ENCODE data around the gene PIK3R1. TPM values are rescaled to one million over a fixed set of nuclear protein-coding genes. Genes with fewer than 3 reads are reported as not detected.

Gene PIK3R1
- total RNA-seq, result 10 to 100 TPM; 46.5 to 74.2 TPM

GRCh38 chr5:68215208-68215897 lies at the start of gene PIK3R1:
TSS of gene PIK3R1 (plus strand) at chr5:68215756. CDS start at chr5:68226676, 10,920 bp downstream.
- H3K36me3 Mint-ChIP-seq (ENCODE audit: insufficient read depth in 2 of 2), result peaks cover 17 to 21% of the 10 kb centered on the region in 2 donors
- H3K4me1 Mint-ChIP-seq (ENCODE audit: low read depth), result peaks cover 44% of the 10 kb centered on the region
- H3K4me3 Mint-ChIP-seq, result peak within 1 kb of the TSS; percentile 84 to 92
- ATAC-seq (replicated peaks in 1 of 2) (peak; percentile 85 to 87), DNase-seq (peak; percentile 96 to 97)
- no peaks in the 10 kb centered on the region for H3K27me3 Mint-ChIP-seq (ENCODE audit: low read depth)
- H3K27ac Mint-ChIP-seq, result peak within 1 kb of the TSS; percentile 90
- H3K9me3 Mint-ChIP-seq, result peaks cover 8 to 9% of the 10 kb centered on the region in 2 donors

DNA sequence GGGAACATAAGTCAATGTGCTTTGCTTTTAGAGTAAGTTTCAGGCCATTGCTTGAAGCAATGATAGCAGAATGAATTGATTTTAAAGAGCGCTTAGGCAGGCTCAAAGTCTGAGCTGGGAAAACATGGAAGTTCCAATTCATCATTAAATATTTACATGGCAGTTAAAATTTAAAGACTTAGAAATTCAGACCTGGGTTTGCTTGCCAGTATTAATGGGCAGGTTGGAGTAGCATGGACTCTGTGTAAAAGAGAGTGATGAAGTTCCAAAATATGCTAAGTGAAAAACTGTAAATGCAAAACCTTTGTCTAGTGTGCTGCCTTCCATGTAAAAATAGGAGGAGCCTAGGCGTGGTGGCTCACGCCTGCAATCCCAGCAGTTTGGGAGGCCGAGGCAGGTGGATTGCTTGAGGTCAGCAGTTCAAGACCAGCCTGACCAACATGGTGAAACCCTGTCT lies 48.3 kb upstream of the PIK3R1 start:
- Mint-ChIP-seq H3K27ac (no peak overlapping the region), H3K36me3 (ENCODE audit: insufficient read depth in 2 of 2) (no peaks in the 10 kb centered on the region), H3K9me3 (no peaks in the 10 kb centered on the region), H3K27me3 (ENCODE audit: low read depth) (peaks cover 13% of the 10 kb centered on the region), H3K4me3 (no peak overlapping the region), H3K4me1 (ENCODE audit: low read depth) (no peaks in the 10 kb centered on the region)
- DNase-seq, result no peak
- ATAC-seq (replicated peaks in 1 of 2), result no peak

DNA sequence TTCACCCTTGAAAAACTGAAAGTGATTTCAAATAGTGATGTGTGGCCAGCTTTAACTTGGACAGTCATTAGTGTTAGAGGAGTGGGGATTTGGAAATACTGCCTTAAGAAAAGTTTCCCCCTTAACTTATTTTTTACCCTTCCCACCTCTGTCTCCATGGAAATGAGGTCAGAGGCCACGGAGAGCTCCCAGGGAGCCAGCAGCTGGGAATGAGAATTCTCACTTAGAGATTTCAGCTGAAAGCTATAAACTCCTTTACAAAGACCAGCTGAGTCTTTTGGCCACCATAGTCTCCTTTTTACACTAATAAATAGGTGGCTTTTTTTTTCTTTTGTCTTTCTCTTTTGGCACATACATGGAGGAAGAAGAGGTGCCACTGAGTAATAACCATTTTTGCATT lies 45.7 kb upstream of the PIK3R1 start:
- no peaks in the 10 kb centered on the region for H3K36me3 Mint-ChIP-seq (ENCODE audit: insufficient read depth in 2 of 2)
- ATAC-seq (replicated peaks in 1 of 2) (no peak), DNase-seq (no peak)
- H3K4me1 Mint-ChIP-seq (ENCODE audit: low read depth), result no peaks in the 10 kb centered on the region
- H3K4me3 Mint-ChIP-seq, result no peak overlapping the region
- no peaks in the 10 kb centered on the region for H3K9me3 Mint-ChIP-seq
- H3K27me3 Mint-ChIP-seq (ENCODE audit: low read depth), result peaks cover 13% of the 10 kb centered on the region
- no peak overlapping the region for H3K27ac Mint-ChIP-seq

DNA sequence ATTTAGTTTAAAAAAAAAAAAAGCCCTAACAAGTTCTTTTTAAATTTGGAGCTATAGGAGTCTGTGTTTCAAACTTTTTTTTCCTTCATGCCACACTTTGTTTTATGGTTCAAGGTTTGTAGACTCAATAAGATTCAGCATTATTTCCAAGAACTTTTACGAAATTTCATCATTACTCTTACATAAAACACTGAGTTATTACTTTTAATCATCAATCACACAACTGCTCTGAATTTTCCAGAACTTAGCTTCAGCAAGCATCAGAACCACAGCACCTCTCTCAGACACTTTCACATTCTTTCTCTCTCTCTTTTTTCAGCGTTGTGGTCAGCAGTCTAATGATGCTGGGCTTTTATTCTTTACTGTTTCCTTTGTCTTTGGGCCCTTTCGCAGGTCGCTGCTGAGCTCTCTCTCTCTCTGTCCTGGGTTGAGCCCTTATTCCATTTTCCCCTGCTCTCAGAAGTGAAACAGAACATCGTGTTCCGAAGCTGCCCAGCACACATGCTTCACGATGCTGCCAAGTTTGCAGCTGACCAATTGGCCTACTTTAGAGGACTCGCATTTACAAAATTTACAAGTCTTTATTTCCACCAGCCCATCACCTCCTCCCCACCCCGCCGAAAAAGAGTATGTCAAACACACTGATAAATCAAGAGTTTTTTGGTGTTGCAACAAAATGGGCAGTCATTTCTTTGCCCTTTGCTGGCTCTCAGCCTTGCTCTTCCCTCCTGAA lies 44.6 kb upstream of the PIK3R1 start:
- Mint-ChIP-seq H3K27me3 (ENCODE audit: low read depth) (peaks cover 10% of the 10 kb centered on the region), H3K36me3 (ENCODE audit: insufficient read depth in 2 of 2) (no peaks in the 10 kb centered on the region), H3K9me3 (no peaks in the 10 kb centered on the region), H3K27ac (no peak overlapping the region), H3K4me1 (ENCODE audit: low read depth) (no peaks in the 10 kb centered on the region), H3K4me3 (no peak overlapping the region)
- ATAC-seq (replicated peaks in 1 of 2), result no peak
- DNase-seq, result no peak

GRCh38 chr5:68172314-68172713 lies 43.2 kb upstream of the PIK3R1 start:
- no peak for DNase-seq
- no peaks in the 10 kb centered on the region for H3K36me3 Mint-ChIP-seq (ENCODE audit: insufficient read depth in 2 of 2)
- no peak overlapping the region for H3K4me3 Mint-ChIP-seq
- H3K27ac Mint-ChIP-seq, result no peak overlapping the region
- no peaks in the 10 kb centered on the region for H3K4me1 Mint-ChIP-seq (ENCODE audit: low read depth)
- no peaks in the 10 kb centered on the region for H3K9me3 Mint-ChIP-seq
- peaks cover 5% of the 10 kb centered on the region for H3K27me3 Mint-ChIP-seq (ENCODE audit: low read depth)
- ATAC-seq (replicated peaks in 1 of 2), result no peak

- ATAC-seq (replicated peaks in 1 of 2) (no peak), DNase-seq (no peak)
- peaks cover 5% of the 10 kb centered on the region for H3K27me3 Mint-ChIP-seq (ENCODE audit: low read depth)
- no peak overlapping the region for H3K27ac Mint-ChIP-seq
- H3K4me3 Mint-ChIP-seq, result no peak overlapping the region
- no peaks in the 10 kb centered on the region for H3K9me3 Mint-ChIP-seq
- H3K36me3 Mint-ChIP-seq (ENCODE audit: insufficient read depth in 2 of 2), result no peaks in the 10 kb centered on the region
- H3K4me1 Mint-ChIP-seq (ENCODE audit: low read depth), result no peaks in the 10 kb centered on the region
Observed at GRCh38 chr5:68173007-68173406, 42.5 kb upstream of the PIK3R1 start.

DNA sequence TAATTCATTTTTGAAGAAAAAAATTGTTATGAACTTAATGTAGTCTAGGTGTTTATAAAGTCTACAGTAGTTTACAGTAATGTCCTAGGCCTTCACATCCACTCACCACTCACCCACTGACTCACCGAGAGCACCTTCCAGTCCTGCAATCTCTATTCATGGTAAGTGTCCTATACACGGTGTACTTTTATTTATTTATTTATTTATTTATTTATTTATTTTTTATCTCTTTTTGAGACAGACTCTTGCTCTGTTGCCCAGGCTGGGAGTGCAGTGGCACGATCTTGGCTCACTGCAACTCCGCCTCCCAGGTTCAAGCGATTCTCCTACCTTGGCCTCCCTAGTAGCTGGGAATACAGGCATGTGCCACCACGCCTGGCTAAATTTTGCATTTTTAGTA lies 39.3 kb upstream of the PIK3R1 start:
- ATAC-seq (replicated peaks in 1 of 2) (no peak), DNase-seq (no peak)
- H3K27me3 Mint-ChIP-seq (ENCODE audit: low read depth), result peaks cover 2% of the 10 kb centered on the region
- H3K9me3 Mint-ChIP-seq, result no peaks in the 10 kb centered on the region
- no peaks in the 10 kb centered on the region for H3K36me3 Mint-ChIP-seq (ENCODE audit: insufficient read depth in 2 of 2)
- no peak overlapping the region for H3K4me3 Mint-ChIP-seq
- no peak overlapping the region for H3K27ac Mint-ChIP-seq
- peaks cover 7% of the 10 kb centered on the region for H3K4me1 Mint-ChIP-seq (ENCODE audit: low read depth)

DNA sequence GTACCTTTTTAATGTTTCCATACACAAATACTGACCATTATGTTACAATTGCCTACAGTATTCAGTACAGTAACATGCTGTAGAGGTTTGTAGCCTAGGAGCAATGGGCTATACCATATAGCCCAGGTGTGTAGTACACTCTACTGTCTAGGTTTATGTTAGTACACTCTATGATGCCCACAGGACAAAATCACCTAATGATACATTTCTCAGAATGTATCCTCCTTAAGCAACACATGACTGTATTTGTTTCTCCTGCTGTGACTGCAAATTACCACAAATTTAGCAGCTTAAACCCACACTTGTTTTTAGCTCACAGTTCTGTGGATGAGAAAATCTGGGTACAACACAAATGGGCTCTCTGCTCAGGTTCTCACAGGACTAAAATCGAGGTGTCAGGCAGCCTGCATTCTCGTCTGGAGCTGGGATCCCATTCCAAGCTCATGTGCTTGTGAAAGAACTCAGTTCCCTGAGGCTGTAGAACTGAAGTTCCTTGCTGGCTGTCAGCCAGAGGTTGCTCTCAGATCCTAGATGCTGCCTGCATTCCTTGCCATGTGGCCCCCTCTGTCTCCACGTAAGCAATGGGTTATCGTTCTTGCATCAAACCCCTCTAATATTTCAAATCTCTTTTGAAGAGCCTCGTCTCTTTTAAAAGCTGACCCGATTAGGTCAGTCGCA lies 38.6 kb upstream of the PIK3R1 start:
- H3K4me1 Mint-ChIP-seq (ENCODE audit: low read depth), result peaks cover 7% of the 10 kb centered on the region
- H3K36me3 Mint-ChIP-seq (ENCODE audit: insufficient read depth in 2 of 2), result no peaks in the 10 kb centered on the region
- H3K27me3 Mint-ChIP-seq (ENCODE audit: low read depth), result no peaks in the 10 kb centered on the region
- H3K27ac Mint-ChIP-seq, result no peak overlapping the region
- H3K9me3 Mint-ChIP-seq, result no peaks in the 10 kb centered on the region
- ATAC-seq (replicated peaks in 1 of 2) (peak in 1 of 2 donors; percentile 56), DNase-seq (no peak)
- H3K4me3 Mint-ChIP-seq, result no peak overlapping the region

DNA sequence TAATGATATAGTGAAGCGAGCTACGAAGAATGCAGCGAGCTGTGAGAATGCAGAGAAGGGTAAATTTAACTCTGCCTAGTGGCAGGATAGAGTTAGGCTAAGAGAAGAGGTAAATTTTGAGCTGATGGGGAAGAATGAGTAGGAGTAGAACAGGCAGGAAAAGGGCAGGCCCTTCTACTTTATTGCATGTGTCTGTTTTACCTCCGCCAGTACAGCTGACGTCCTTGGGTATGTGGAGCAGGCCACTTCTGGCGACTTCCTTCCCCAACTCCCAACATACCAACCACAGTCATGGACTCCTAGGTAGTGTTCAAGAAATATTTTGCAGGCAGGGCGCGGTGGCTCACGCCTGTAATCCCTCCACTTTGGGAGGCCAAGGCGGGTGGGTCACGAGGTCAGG lies 37.9 kb upstream of the PIK3R1 start:
- Mint-ChIP-seq H3K27ac (no peak overlapping the region), H3K9me3 (no peaks in the 10 kb centered on the region), H3K27me3 (ENCODE audit: low read depth) (no peaks in the 10 kb centered on the region), H3K4me1 (ENCODE audit: low read depth) (peaks cover 7% of the 10 kb centered on the region), H3K4me3 (no peak overlapping the region), H3K36me3 (ENCODE audit: insufficient read depth in 2 of 2) (no peaks in the 10 kb centered on the region)
- ATAC-seq (replicated peaks in 1 of 2), result no peak
- DNase-seq, result no peak

GRCh38 chr5:68178579-68178978 lies 37.0 kb upstream of the PIK3R1 start:
- DNase-seq (peak in 1 of 2 donors; percentile 6), ATAC-seq (replicated peaks in 1 of 2) (peak; percentile 50 to 76)
- Mint-ChIP-seq H3K27ac (no peak overlapping the region), H3K9me3 (no peaks in the 10 kb centered on the region), H3K4me1 (ENCODE audit: low read depth) (peaks cover 7% of the 10 kb centered on the region), H3K36me3 (ENCODE audit: insufficient read depth in 2 of 2) (no peaks in the 10 kb centered on the region), H3K4me3 (no peak overlapping the region), H3K27me3 (ENCODE audit: low read depth) (no peaks in the 10 kb centered on the region)

DNA sequence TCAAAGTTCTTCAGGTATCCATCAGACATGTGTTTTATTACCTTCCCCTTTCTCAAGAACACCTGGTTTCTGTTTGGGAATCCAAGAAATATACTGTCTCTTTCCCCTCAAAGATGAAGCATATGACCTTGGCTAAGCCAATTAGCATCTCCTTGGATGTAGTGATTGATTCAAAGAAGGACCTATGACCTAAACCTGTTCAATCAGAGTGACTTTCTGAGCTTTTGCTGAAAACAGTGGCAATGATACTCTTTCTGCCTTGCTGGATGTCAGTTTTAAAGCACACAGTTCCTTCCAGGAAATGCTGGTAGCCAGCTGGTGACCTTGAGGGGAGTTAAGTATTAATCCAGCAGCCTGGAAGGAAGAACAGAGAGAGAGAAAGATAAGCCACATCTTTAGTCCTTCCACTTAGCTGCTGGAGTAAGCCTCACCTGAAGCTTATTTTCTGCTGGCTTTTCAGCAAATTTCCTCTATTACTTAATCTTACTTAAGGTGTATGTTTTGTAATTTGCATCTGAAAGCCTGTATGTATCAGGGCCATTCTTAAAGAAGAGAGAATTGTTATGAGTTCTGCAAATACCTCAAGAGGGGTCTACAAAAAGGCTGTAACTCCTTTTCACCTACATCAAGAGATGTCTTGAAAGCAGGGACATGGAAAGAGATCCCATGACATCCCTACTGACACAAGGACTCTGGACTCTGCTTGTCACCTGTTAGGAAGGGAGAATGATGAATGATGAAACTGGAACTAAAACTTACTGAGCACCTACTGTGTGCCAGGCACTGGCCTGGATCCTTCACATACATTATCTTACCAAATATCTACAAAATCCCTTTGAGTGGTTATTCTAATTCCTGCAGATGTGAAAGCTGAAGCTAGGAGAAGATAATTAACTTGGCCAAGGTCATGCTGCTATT lies 35.2 kb upstream of the PIK3R1 start:
- Mint-ChIP-seq H3K27ac (no peak overlapping the region), H3K36me3 (ENCODE audit: insufficient read depth in 2 of 2) (no peaks in the 10 kb centered on the region), H3K9me3 (no peaks in the 10 kb centered on the region), H3K4me1 (ENCODE audit: low read depth) (peaks cover 7% of the 10 kb centered on the region), H3K4me3 (no peak overlapping the region), H3K27me3 (ENCODE audit: low read depth) (no peaks in the 10 kb centered on the region)
- no peak for DNase-seq
- no peak for ATAC-seq (replicated peaks in 1 of 2)

DNA sequence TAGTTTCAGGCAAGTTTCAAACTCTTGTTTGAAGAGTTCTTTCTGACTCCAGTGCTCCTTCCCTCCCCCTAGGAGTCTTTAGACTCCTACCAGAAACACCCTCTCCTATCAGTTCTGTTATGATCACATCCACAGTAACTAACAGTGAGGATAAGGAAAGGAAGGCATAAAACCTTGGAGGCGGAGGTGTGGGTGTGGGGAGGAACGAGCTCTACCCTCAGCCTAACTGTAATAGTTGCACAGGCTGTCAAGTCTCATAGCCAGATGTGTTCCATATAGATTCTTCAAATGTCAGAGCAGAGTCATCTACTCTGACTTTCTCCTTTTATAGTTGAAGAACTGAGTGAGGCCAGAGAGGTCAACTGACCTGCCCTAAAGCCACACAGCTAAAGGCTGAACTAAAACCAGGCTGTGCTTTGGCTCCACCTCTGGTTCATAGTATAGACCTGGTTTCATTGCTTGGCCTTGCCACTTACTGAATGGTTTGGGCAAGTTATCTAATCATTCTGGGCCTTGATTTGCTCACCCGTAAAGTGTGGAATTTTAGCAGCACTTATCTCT lies 34.4 kb upstream of the PIK3R1 start:
- H3K4me3 Mint-ChIP-seq, result no peak overlapping the region

More for the DNA sequence above, 34.4 kb upstream of the PIK3R1 start:
- H3K4me1 Mint-ChIP-seq (ENCODE audit: low read depth), result peaks cover 7% of the 10 kb centered on the region
- DNase-seq (no peak), ATAC-seq (replicated peaks in 1 of 2) (no peak)
- H3K36me3 Mint-ChIP-seq (ENCODE audit: insufficient read depth in 2 of 2), result no peaks in the 10 kb centered on the region
- no peaks in the 10 kb centered on the region for H3K27me3 Mint-ChIP-seq (ENCODE audit: low read depth)
- no peaks in the 10 kb centered on the region for H3K9me3 Mint-ChIP-seq
- H3K27ac Mint-ChIP-seq, result no peak overlapping the region
